HepG2 (cell line): ENCODE results near the gene GAS2L1. TPM values are rescaled to one million over a fixed set of nuclear protein-coding genes. Genes with fewer than 3 reads are reported as not detected.

Experiments used
- ATAC-seq: fragments of 200-7000 bp; cut with Tn5 transposase; 3 replicates; pipeline ENCODE4 v1.9.1; 2020; ENCODE audit warnings: mild to moderate bottlenecking, moderate library complexity
- BruUV-seq: library from RNA; stranded (reverse); fragments of 400-500 nt; replicated peaks from 2 replicates; lab custom pipeline; 2021; lab: Mats Ljungman, UMichigan
- CTCF ChIA-PET: fragments of 300-600 bp; formaldehyde crosslinking; extraction: SDS; loops from one replicate; lab custom pipeline; 2021; ENCODE audit warnings: low total read pairs, inconsistent platforms, low intra/inter-chr PET ratio; lab: Yijun Ruan, JAX
- POLR2A ChIA-PET: fragments of 350-600 bp; sonication (Branson Sonifier 250); formaldehyde crosslinking; loops from one replicate; lab custom pipeline; 2020; ENCODE audit warnings: antibody characterized with exemption, inconsistent platforms; lab: Yijun Ruan, JAX
- DNase-seq: peaks from one replicate; pipeline ENCODE4 v3.0.0-alpha.2; 2015; ENCODE audit warnings: low spot score
- FAIRE-seq: peaks from 3 replicates; lab custom pipeline; 2011; peaks lifted over from hg19 to GRCh38; lab: Jason Lieb, UNC
- H2AFZ ChIP-seq: one replicate; pipeline ENCODE4 v1.6.1; 2011; ENCODE audit warnings: low read length, inconsistent platforms
- H3K27ac ChIP-seq: fragments of 300-600 bp; 3 replicates; pipeline ENCODE4 v1.8.0; 2011; ENCODE audit warnings: mixed run types, mild to moderate bottlenecking, mixed read lengths, low read length, inconsistent platforms; ENCODE audit not compliant: insufficient read depth; ENCODE audit errors: extremely low read length
- H3K27me3 ChIP-seq, 2 experiments: fragments of 200-600 bp in 1 of 2; 2 replicates in 1 of 2; 3 replicates in 1 of 2; pipeline versions ENCODE4 v1.6.0 to v1.8.0; 2011; ENCODE audit warnings: low read length in 2 of 2, mild to moderate bottlenecking in 2 of 2, moderate library complexity in 2 of 2, inconsistent platforms in 1 of 2; ENCODE audit not compliant: insufficient read depth in 2 of 2, control insufficient read depth in 1 of 2
- H3K36me3 ChIP-seq, 2 experiments: fragments of 200-600 bp in 1 of 2; replicated peaks in 1 of 2; 2 replicates in 1 of 2; 3 replicates in 1 of 2; pipeline versions ENCODE4 v1.5.1 to v1.8.0; 2011; ENCODE audit warnings: low read length in 2 of 2, inconsistent platforms in 1 of 2; ENCODE audit not compliant: insufficient read depth in 2 of 2, control insufficient read depth in 1 of 2
- H3K4me1 ChIP-seq: 2 replicates; pipeline ENCODE4 v1.5.1; 2012; ENCODE audit warnings: low read length, inconsistent platforms; ENCODE audit not compliant: insufficient read depth
- H3K4me2 ChIP-seq: 2 replicates; pipeline ENCODE4 v1.6.0; 2011; ENCODE audit warnings: low read depth, low read length, inconsistent platforms
- H3K4me3 ChIP-seq, 3 experiments: fragments of 200-600 bp in 1 of 3; sonication (generic), shearing (Covaris generic) in 1 of 3; replicated peaks in 1 of 3; 2 replicates each; pipeline ENCODE4 v1.5.1; 2011 to 2016; ENCODE audit warnings: low read length in 3 of 3, inconsistent platforms in 2 of 3, low read depth in 2 of 3, mild to moderate bottlenecking in 2 of 3, control low read depth in 1 of 3, mixed read lengths in 1 of 3; ENCODE audit not compliant: insufficient read depth in 1 of 3
- H3K79me2 ChIP-seq: one replicate; pipeline ENCODE4 v1.6.1; 2011; ENCODE audit warnings: low read length, inconsistent platforms; ENCODE audit not compliant: insufficient read depth
- H3K9ac ChIP-seq: 2 replicates; pipeline ENCODE4 v1.6.0; 2011; ENCODE audit warnings: mild to moderate bottlenecking, low read depth, low read length, inconsistent platforms; ENCODE audit not compliant: insufficient read depth
- H3K9me3 ChIP-seq: 2 replicates; pipeline ENCODE4 v1.5.1; 2012; ENCODE audit warnings: mild to moderate bottlenecking, low read length
- H4K20me1 ChIP-seq: 2 replicates; pipeline ENCODE4 v1.6.0; 2011; ENCODE audit warnings: inconsistent platforms, mild to moderate bottlenecking, low read length, moderate library complexity; ENCODE audit not compliant: insufficient read depth
- ATAD3A ChIP-seq: sonication (generic); formaldehyde crosslinking; IDR thresholded peaks from 2 replicates; pipeline ENCODE4 v1.4.0; 2020; ENCODE audit warnings: missing genetic modification reagents
- BORCS8-MEF2B ChIP-seq: sonication (generic); formaldehyde crosslinking; IDR thresholded peaks from 2 replicates; pipeline ENCODE4 v1.8.0; 2022; ENCODE audit warnings: mild to moderate bottlenecking, missing genetic modification reagents
- EHMT2 ChIP-seq: fragments of 200-600 bp; sonication (generic); IDR thresholded peaks from 2 replicates; pipeline ENCODE4 v1.7.0; 2017; ENCODE audit warnings: antibody characterized with exemption, low read depth, low read length, borderline replicate concordance
- FOSL2 ChIP-seq: sonication (generic); formaldehyde crosslinking; IDR thresholded peaks from 2 replicates; pipeline ENCODE4 v1.4.0; 2020; ENCODE audit warnings: missing genetic modification reagents
- NR1H2 ChIP-seq: sonication (generic); formaldehyde crosslinking; IDR thresholded peaks from 2 replicates; pipeline ENCODE4 v1.8.1; 2022; ENCODE audit warnings: low read depth, missing genetic modification reagents, borderline replicate concordance
- SP4 ChIP-seq: sonication (generic); formaldehyde crosslinking; IDR thresholded peaks from 2 replicates; pipeline ENCODE4 v1.8.1; 2023; ENCODE audit warnings: mild to moderate bottlenecking, missing genetic modification reagents
- TAF15 ChIP-seq: fragments of 200-400 bp; formaldehyde crosslinking; IDR thresholded peaks from one replicate; pipeline ENCODE4 v1.6.1; 2018; ENCODE audit warnings: mild to moderate bottlenecking, low read depth, low read length; ENCODE audit not compliant: poor library complexity, severe bottlenecking
- TEAD3 ChIP-seq: optimal IDR thresholded peaks from 2 replicates; pipeline ENCODE3; 2016; ENCODE audit warnings: borderline replicate concordance
- WIZ ChIP-seq: sonication (generic); formaldehyde crosslinking; IDR thresholded peaks from 2 replicates; pipeline ENCODE4 v1.5.1; 2020; ENCODE audit warnings: mild to moderate bottlenecking, missing genetic modification reagents
- XRCC5 ChIP-seq: fragments of 200-400 bp; formaldehyde crosslinking; optimal IDR thresholded peaks from 2 replicates; pipeline ENCODE3; 2017; ENCODE audit warnings: mild to moderate bottlenecking, low read length
- YEATS4 ChIP-seq: sonication (generic); formaldehyde crosslinking; IDR thresholded peaks from 2 replicates; pipeline ENCODE4 v1.4.0; 2020; ENCODE audit warnings: missing genetic modification reagents, borderline replicate concordance
- ZNF383 ChIP-seq: sonication (generic); formaldehyde crosslinking; IDR thresholded peaks from 2 replicates; pipeline ENCODE4 v1.4.0; 2020; ENCODE audit warnings: missing genetic modification reagents, mild to moderate bottlenecking, borderline replicate concordance
- ZNF614 ChIP-seq: IDR thresholded peaks from 2 replicates; pipeline ENCODE4 v1.6.1; 2018; ENCODE audit warnings: missing biosample characterization, missing genetic modification reagents, inconsistent platforms, borderline replicate concordance
- ZNF883 ChIP-seq: sonication (generic); formaldehyde crosslinking; IDR thresholded peaks from 2 replicates; pipeline ENCODE4 v1.5.1; 2020; ENCODE audit warnings: mild to moderate bottlenecking, missing genetic modification reagents; ENCODE audit errors: not compliant biosample characterization
- WGBS: methylation state at CpG from one replicate; pipeline ENCODE4 v1.1.6; 2017; ENCODE audit warnings: low lambda C conversion rate; 5-methylcytosine and 5-hydroxymethylcytosine counted together
- in situ Hi-C: cut with HindIII; loops from 2 replicates; pipeline ENCODE4 v1.10.0; 2017; ENCODE audit warnings: low pct_unique_long_range_greater_than_20kb; ENCODE audit not compliant: extremely low pct_ligation_motif_present
- intact Hi-C: fragments of 100-400 bp; cut with micrococcal nuclease; formaldehyde crosslinking; loops from one replicate; pipeline ENCODE4 v1.10.0; 2022; ENCODE audit not compliant: unreplicated experiment
- polyA plus RNA-seq, 8 experiments: library from polyadenylated mRNA; depleted of rRNA in 3 of 8; stranded (reverse) in 7 of 8; unstranded in 1 of 8; fragments of >200 nt; fragmentation: Illumina TruSeq in 4 of 8; extraction: Trizol in 4 of 8; gene quantifications; 2 replicates each; pipeline versions ENCODE4 v1.2.1 to v1.2.3, GENCODE V29; 2011 to 2016; ENCODE audit warnings: low read depth in 4 of 8, missing spikeins in 1 of 8, mixed read lengths in 1 of 8; ENCODE audit not compliant: insufficient read depth in 1 of 8
- total RNA-seq, 5 experiments: library from RNA; depleted of rRNA; stranded (reverse); fragments of >200 nt; fragmentation: Illumina TruSeq; extraction: Trizol; gene quantifications; 2 replicates each; pipeline ENCODE4 v1.2.3, GENCODE V29; 2016; ENCODE audit warnings: low read depth in 1 of 5
- TF ChIP-seq, protein P1 (sequence below): sonication (generic); formaldehyde crosslinking; IDR thresholded peaks from 2 replicates; pipeline ENCODE4 v1.4.0; 2020; ENCODE audit warnings: missing genetic modification reagents
- TF ChIP-seq, protein P2 (sequence below): sonication (generic); formaldehyde crosslinking; IDR thresholded peaks from 2 replicates; pipeline ENCODE4 v1.4.0; 2020; ENCODE audit warnings: missing genetic modification reagents

Gene GAS2L1
- total and polyA plus RNA-seq, 2 of the 13 experiments (the other 11 are each of a cell fraction or from before 2014, with no cell fraction given), result 1.8 to 3.3 TPM

DNA sequence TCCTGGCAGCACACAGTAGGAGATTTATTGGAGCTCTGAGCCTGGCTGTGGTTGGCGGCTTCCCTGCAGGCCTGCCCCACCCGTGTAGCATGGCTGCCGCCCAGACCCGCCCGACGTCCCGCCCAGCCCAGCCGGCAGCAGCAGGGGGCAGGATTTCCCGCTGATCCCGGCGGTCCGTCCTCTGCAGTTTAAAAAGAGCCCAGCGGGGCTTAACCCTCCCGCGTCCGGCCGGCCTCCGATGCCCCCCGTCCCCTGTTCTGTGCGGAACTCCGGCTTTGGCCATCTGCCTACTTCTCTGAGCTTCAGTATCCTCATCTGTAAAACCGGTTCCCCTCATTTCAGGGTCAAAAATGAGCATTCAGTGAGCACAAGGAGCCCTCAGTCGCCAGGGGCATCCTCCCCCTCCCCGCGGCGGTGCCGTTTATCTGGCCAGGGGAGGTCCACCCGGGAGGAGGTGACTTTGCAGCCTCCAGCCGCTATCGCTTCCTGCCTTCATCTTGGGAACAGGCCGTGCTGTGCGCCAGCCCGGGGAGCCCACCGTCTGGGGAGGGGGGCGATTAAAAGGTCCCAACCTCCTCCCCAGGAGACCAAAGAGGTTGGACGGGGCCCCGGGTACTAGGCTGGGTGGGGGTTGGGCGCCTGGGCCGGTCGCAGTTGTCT is at the start of gene GAS2L1 (continued):
- TF ChIP-seq BORCS8-MEF2B (CRISPR knock-in tag) (peak; percentile 31; the same call in 1 of the 2 replicates), TEAD3 (CRISPR knock-in tag) (no peak), XRCC5 (peak; percentile 90), EHMT2 (no peak), YEATS4 (CRISPR knock-in tag) (peak; percentile 70), SP4 (CRISPR knock-in tag) (no peak)
- TF ChIP-seq, protein P1, sequence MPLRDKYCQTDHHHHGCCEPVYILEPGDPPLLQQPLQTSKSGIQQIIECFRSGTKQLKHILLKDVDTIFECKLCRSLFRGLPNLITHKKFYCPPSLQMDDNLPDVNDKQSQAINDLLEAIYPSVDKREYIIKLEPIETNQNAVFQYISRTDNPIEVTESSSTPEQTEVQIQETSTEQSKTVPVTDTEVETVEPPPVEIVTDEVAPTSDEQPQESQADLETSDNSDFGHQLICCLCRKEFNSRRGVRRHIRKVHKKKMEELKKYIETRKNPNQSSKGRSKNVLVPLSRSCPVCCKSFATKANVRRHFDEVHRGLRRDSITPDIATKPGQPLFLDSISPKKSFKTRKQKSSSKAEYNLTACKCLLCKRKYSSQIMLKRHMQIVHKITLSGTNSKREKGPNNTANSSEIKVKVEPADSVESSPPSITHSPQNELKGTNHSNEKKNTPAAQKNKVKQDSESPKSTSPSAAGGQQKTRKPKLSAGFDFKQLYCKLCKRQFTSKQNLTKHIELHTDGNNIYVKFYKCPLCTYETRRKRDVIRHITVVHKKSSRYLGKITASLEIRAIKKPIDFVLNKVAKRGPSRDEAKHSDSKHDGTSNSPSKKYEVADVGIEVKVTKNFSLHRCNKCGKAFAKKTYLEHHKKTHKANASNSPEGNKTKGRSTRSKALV (CRISPR knock-in tag), result no peak
- TF ChIP-seq, protein P2, sequence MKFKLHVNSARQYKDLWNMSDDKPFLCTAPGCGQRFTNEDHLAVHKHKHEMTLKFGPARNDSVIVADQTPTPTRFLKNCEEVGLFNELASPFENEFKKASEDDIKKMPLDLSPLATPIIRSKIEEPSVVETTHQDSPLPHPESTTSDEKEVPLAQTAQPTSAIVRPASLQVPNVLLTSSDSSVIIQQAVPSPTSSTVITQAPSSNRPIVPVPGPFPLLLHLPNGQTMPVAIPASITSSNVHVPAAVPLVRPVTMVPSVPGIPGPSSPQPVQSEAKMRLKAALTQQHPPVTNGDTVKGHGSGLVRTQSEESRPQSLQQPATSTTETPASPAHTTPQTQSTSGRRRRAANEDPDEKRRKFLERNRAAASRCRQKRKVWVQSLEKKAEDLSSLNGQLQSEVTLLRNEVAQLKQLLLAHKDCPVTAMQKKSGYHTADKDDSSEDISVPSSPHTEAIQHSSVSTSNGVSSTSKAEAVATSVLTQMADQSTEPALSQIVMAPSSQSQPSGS (CRISPR knock-in tag), result no peak

DNA sequence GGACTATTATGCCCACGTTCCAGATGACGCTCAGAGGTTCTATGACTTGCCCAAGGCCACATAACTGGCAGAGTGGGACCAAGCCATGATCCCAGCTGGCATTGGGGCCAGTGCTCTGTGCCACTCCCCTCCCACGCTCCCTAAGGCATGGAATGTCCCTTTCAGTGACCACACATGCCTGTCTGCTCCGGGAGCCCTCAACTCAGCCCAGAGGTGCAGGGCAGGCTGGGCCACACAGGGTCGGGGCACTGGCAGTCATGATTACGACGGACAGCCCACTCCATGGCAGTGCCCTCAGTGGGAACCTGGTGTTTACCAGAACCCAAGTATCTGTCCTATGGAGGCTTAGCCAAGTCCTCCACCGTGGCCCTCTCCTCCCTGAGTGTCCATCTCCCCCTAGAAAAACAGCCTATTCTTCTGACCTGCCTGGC is 48.7 kb upstream of the GAS2L1 start:
- intact Hi-C loops, result no loop called here
- Histone ChIP-seq H2AFZ (no peak overlapping the region), H3K36me3 (peaks cover 0 to 2% of the 10 kb centered on the region in 2 experiments; a peak in 1 of 5 replicates), H3K4me2 (no peak overlapping the region), H3K27me3 (no peaks in the 10 kb centered on the region), H3K79me2 (no peaks in the 10 kb centered on the region), H3K9ac (no peak overlapping the region), H4K20me1 (no peaks in the 10 kb centered on the region), H3K4me3 (no peak overlapping the region), H3K4me1 (peaks cover 11% of the 10 kb centered on the region), H3K9me3 (no peaks in the 10 kb centered on the region), H3K27ac (no peak overlapping the region)
- TF ChIP-seq ZNF383 (CRISPR knock-in tag) (no peak), ATAD3A (no peak), FOSL2 (CRISPR knock-in tag) (no peak), ZNF614 (CRISPR knock-in tag) (no peak), TAF15 (no peak), NR1H2 (CRISPR knock-in tag) (no peak), WIZ (CRISPR knock-in tag) (no peak), ZNF883 (no peak)
- CTCF ChIA-PET, result no interaction called here
- 90% methylated on average over 3 of the region's 8 CpGs for WGBS
- FAIRE-seq (no peak), DNase-seq (no peak), ATAC-seq (peak; percentile 7; the same call in 1 of the 3 replicates)
- POLR2A ChIA-PET, result no interaction called here
- BruUV-seq, result no TSS peak
- in situ Hi-C loops, result loop anchor here (10.0 kb wide), 1 partner anchor 393 kb away; no protein-coding TSS in a partner anchor
